Neural progenitor cell (in vitro differentiated cells): ENCODE results near the gene RASSF4.

Source experiments
- CTCF ChIP-seq: fragments of 200-600 bp; sonication (generic); IDR thresholded peaks from 2 replicates; pipeline ENCODE4 v1.5.1; 2017; ENCODE audit warnings: antibody characterized with exemption, mild to moderate bottlenecking
- EZH2 ChIP-seq: fragments of 200-600 bp; sonication (generic); IDR thresholded peaks from 2 replicates; pipeline ENCODE4 v1.6.1; 2017; ENCODE audit warnings: antibody characterized with exemption, mild to moderate bottlenecking, moderate library complexity
- EZH2phosphoT487 ChIP-seq: fragments of 200-600 bp; sonication (generic); IDR thresholded peaks from 2 replicates; pipeline ENCODE4 v1.6.1; 2017; ENCODE audit warnings: antibody characterized with exemption

GRCh38 chr10:44971434-44971833, 11.8 kb downstream of the RASSF4 start:
- TF ChIP-seq EZH2 (no peak), EZH2phosphoT487 (no peak), CTCF (no peak)
